Stimulated activated CD4-positive, alpha-beta T cell treated with anti-CD3 and anti-CD28 coated beads, Interleukin-1b, Interleukin-23, amount 100 ng/mL, for 48 hours (primary cell): Measurements from ENCODE around the gene MGLL.

Experiments
- DNase-seq: peaks from one replicate; pipeline ENCODE4 v3.0.0-alpha.2; 2020

MGLL gene

GRCh38 chr3:127787571-127788365 is 34.5 kb downstream of the MGLL start:
- DNase-seq, result no peak

- DNase-seq, result no peak
Observed at GRCh38 chr3:127787071-127787490, 35.2 kb downstream of the MGLL start.

- DNase-seq, result no peak
Observed at GRCh38 chr3:127786353-127787070, 35.8 kb downstream of the MGLL start.

GRCh38 chr3:127785711-127786265 is 36.5 kb downstream of the MGLL start:
- DNase-seq, result no peak

- DNase-seq, result no peak
Observed at GRCh38 chr3:127784865-127785710, 37.2 kb downstream of the MGLL start.

- no peak for DNase-seq
Observed at GRCh38 chr3:127784283-127784682, 38.0 kb downstream of the MGLL start.

GRCh38 chr3:127783642-127784160 is 38.6 kb downstream of the MGLL start:
- no peak for DNase-seq

- DNase-seq, result no peak
Observed at GRCh38 chr3:127783166-127783565, 39.1 kb downstream of the MGLL start.

GRCh38 chr3:127781411-127782001 is 40.8 kb downstream of the MGLL start:
- DNase-seq, result no peak

GRCh38 chr3:127780536-127781400 is 41.5 kb downstream of the MGLL start:
- DNase-seq, result no peak

- DNase-seq, result peak; percentile 9
Observed at GRCh38 chr3:127779747-127780146, 42.6 kb downstream of the MGLL start.

GRCh38 chr3:127777921-127778656 is 44.2 kb downstream of the MGLL start:
- no peak for DNase-seq

GRCh38 chr3:127777332-127777731 is 45.0 kb downstream of the MGLL start:
- DNase-seq, result no peak

- DNase-seq, result no peak
Observed at GRCh38 chr3:127776347-127776746, 46.0 kb downstream of the MGLL start.

GRCh38 chr3:127775398-127776109 is 46.8 kb downstream of the MGLL start:
- no peak for DNase-seq

GRCh38 chr3:127774647-127775046 is 47.7 kb downstream of the MGLL start:
- no peak for DNase-seq

- no peak for DNase-seq
Observed at GRCh38 chr3:127773752-127774395, 48.4 kb downstream of the MGLL start.

GRCh38 chr3:127772827-127773751 is 49.2 kb downstream of the MGLL start:
- DNase-seq, result no peak
